Renal cortex interstitium (tissue), 11 donors: ENCODE results near the gene CMIP. TPM values are rescaled to one million over a fixed set of nuclear protein-coding genes. Genes with fewer than 3 reads are reported as not detected.
"Not testable (repeated sequence)": the region's sequence is repeated elsewhere in the genome, so short reads cannot be mapped to it uniquely, and the experiment has no call there.

ENCODE experiments used
- DNase-seq, 11 donors: peaks; one replicate each; pipeline ENCODE4 v3.0.0-alpha.2; 2013; ENCODE audit warnings: low read depth in 9 of 11, low spot score in 4 of 11; ENCODE audit errors: extremely low read depth in 1 of 11
- polyA plus RNA-seq, 3 donors: library from polyadenylated mRNA; unstranded; fragments of 120-200 nt; gene quantifications; one replicate each; pipeline ENCODE4 v1.2.1, GENCODE V29; 2013; ENCODE audit not compliant: insufficient read length in 3 of 3

CMIP gene
- polyA plus RNA-seq, 3 donors, result 41.0 to 55.1 (median 46.0) TPM

DNA sequence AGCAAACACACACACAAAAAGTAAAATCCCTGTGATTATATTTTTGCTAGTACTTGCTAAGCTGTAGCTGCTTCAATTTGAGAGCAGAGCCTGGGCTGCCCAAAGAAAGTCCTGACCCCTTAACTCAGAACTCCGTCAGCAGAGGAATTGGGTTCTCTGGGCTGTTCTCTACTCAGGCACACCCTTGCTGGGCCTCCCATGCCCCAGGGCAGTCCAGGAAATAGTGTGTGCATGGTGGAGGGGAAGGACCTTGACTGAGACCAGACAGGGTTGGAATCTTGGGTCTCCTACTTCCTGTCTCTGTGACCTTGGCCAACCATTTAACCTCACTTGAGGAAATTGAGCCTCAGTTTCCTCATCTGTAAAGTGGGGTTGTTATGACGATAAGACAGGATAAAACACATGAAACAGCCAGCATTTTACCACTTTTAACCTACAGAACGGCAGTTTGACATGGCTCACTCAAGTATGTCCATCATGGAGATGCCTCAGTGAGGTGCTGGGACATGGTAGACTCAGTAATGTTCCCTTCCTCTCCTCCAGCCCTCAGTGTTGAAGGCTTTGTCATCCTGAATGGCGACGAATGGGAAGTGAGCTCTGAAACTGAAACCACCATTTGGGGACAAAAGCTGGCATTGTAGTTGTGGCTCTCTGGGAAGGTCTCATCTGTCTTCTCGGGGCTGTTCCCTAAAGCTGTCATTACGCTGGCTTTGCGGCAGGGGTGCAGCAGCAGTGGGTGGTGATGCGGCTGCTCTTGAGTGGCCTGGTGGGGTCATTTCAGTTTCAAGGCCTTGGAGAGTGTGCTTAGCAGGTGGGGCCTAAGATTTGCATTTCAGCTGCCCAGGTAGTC lies 74.9 kb downstream of the CMIP start:
- DNase-seq, result no peak

DNA sequence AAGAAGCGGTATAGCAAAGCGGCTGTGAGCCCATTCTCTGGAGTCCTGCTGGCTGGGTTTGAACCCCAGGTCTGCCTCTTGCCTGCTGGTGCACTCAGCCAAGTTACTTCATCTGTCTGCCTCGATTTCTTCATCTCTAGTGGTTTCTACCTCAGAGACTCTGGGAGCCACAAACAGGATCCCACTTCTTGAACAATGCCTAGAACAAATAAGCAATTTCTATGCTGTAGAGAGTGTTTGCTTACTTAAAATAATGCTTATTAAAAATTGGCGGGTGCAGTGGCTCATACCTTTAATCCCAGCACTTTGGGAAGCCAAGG lies 75.5 kb downstream of the CMIP start:
- DNase-seq, result no peak

DNA sequence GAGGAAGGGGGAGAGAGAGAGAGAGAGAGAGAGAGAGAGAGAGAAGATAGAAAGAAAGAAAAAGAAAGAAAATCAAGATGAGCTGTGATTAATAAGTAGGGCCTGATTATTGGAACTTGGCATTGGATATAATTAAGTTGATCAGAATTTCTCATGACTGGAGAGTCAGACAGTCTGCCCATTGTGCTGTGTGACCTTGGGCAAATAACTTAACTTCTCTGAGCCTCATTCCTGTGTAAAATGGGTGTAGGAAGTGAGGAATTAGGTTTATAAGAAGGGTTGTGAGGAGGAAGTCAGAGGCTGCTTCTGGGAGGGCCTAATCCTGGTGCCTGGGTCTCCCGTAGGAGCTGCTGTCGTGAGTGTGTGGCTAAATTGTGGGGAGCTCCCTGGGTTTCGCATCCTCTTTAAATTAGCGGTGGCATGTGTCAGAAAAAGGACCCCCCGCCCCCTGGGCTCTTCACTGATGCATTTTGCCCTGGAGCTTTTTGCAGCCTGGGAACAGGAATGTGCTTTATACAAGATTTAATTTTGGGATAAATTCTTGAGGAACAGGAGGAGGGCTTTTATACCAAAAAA lies 76.0 kb downstream of the CMIP start:
- no peak for DNase-seq

DNA sequence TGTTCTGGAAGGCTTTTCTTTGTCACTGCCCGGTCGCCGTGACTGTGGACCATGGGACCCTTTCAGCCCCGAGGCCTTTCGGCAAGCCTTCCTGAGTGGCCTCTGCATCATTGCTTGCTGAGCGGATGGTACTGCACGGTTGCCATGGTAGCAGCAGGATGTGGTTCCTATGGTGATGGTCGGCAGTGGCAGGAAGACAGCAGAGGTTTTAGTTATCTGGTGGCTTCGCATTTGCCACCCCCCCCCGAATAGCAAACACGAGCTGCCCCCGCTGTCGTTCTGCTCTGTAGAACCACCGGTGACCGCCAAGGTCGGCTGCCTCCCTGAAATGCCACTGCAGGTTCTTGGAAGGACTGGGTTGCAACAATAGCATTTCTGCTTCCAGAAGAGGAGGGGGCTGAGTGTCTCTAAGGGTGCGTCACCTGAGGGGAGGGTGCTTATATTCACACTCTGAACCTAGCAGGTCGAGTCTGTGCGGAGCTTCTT lies 76.6 kb downstream of the CMIP start:
- peak in 6 of 11 donors; percentile 39 to 59 (median 45) for DNase-seq

DNA sequence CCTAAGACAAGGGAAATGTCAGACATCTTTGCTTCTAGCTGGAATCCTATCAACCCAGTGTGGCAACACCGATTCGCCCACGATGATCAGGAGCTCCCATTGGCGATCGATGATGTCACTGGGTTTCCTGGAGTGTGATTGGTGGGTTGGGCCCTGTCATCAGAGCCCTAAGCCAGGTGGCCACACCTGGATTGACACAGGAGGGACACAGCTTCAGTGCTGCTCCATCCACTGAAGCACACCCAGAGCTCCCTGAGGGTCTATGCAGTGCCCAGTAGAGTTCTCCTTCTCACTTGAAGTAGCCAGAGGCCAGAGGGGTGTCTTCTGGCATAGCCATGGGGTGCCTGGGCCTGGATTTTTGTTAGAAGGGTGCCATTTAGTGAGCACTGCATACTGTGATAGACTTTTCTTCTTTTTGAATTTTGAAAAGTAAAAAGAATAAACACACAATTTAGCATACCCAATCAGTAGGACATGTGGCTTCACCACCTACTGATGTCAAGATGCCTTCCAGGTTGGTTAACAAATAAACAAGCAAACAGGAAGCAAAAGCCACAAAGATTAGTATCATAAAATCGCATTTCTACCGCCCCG lies 77.6 kb downstream of the CMIP start:
- DNase-seq, result no peak

DNA sequence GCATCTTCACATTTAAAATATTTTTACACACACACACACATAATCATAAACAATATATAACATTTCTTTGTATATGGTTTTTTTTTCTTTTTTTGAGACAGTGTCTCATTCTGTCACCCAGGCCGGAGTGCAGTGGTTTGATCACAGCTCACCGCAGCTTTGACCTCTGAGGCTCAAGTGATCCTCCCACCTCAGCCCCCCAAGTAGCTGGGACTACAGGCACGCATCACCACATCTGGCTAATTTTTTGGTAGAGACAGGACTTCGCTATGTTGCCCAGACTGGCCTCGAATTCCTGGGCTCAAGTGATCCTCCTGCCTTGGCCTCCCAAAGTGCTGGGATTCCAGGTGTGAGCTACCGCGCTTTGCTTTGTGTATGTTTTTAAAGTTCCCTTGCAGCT lies 78.2 kb downstream of the CMIP start:
- not testable (repeated sequence) for DNase-seq

DNA sequence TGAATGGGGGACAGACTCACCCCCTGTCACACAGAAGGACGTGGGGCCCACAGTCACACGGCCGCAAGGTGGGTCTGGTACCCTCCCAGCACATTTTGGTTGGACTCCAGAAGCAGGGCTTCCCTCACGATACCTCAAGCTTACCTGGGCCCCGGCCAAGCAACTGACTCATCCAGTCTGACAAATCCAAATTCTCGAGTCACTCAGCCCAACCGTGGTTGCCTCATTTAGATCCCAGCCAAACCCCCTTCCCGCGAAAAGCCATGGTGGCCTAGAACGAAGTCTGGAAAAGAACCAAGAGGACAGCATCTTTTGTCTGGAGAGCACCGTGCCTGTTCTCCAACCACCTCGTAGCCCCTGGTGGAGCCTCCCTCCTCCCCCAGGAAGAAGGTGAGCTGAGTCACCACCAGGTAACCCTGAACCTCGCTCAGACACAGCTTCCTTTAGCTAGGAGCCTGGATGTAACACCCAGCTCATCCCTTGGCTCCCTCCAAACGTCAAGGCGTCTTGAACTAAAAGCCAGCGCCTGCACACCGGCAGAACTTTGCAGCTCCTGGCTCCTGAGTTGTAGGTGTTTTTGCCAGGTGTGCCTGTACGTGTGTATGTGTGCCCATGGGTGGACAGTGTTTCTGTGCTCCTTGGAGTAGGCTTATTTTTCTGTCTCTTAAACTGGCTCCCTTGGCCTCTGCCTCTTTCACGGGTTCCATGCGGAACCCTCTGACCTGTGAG lies 78.9 kb downstream of the CMIP start:
- DNase-seq, result no peak

DNA sequence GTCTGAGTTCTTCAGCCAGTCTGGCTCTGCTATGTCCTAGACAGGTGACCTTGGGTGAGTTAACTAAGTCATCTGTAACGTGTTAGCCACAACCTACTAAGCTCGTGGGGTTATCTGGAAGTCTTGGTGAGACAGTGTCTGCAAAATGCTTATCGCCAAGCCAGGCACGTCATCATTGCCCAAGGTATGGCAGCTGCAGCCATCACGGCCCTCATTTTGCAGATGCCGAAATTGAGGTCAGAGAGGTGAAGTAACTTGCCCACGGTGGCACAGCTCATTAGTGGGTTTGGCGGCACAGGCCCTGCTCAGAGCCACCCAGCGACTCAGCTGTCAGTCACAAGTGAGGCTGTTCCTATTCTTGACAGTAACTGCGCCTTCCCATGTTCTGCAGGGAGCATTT lies 79.8 kb downstream of the CMIP start:
- DNase-seq, result no peak

DNA sequence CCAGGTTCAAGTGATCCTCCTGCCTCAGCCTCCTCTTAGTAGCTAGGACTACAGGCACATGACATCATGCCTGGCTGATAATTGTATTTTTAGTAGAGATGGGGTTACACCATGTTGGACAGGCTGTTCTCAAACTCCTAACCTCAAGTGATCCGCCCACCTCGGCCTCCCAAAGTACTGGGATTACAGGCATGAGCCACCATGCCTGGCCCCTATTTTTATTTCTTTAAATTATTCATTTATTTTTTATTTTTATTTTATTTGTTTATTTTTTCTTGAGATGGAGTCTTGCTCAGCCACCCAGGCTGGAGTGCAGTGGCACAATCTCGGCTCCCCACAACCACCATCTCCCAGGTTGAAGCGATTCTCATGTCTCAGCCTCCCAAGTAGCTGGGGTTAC lies 80.3 kb downstream of the CMIP start:
- not testable (repeated sequence) for DNase-seq

DNA sequence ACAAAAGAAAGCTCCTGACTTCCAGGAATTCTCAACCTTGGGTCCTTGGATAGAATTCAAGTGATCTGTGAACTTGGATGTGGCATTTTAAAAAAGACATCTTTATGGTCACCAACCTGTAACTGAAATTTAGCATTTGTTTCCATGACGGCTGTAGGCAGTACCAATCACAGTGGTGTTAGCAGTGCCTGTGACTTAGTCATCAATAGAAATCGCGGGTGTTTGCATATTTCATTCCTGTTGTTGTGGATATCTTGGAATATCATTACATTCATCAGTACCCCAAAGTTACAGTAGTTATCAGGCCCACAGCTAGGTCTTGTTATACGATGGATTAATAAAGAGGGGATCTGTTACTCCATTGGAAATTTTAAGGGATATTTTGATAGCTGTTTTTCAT lies 81.6 kb downstream of the CMIP start:
- DNase-seq, result no peak

DNA sequence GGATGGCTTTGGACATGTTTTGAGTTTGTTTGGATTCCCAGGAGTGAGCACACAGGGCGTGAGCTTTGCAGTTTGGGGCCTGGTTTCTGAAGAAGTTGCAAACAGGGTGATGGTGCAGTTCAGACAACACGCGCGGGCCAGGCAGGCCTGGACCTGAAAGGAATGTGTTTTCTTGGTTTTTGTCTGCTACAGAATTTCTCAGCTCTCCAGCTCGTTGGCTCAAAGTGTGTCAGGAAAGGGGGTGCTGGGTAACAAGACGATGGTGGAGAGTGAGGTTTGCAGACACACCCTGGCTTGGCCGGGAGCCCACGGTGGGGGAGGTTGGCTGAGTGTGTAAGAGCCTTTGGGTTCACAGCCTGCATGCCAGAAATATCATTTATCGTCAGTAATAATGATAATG lies 82.3 kb downstream of the CMIP start:
- DNase-seq, result no peak

DNA sequence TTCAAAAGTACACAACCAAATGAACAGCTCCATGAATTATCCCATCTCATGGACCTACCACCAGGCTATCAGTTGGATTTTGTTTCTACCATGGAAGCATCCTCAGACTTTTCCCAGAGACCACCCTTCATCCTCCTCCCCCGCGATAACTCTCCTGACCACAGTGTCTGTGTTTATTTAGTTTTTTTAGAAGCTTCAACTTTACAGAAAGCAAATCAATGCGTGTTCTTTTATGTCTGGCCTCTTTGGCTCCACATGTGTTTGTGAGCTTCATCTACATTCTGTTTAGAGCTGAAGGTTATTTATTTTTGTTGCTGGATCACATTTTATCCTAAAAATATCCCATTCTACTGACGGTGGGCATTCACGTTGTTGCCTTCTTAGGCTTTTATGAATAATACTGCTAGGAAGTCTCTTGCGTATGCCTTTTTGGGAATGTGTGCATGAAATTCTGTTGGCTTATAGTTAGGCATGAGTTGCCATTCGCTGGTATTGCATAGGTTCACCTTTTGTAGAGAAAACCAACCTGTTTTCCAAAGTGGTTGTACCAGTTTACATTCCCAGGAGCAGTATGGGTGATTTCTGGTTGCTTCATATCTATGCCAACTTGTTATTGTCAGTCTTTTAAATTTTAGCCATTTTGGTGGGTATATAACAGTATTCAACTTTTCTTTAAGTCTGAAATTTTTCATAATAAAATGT lies 83.0 kb downstream of the CMIP start:
- no peak for DNase-seq

DNA sequence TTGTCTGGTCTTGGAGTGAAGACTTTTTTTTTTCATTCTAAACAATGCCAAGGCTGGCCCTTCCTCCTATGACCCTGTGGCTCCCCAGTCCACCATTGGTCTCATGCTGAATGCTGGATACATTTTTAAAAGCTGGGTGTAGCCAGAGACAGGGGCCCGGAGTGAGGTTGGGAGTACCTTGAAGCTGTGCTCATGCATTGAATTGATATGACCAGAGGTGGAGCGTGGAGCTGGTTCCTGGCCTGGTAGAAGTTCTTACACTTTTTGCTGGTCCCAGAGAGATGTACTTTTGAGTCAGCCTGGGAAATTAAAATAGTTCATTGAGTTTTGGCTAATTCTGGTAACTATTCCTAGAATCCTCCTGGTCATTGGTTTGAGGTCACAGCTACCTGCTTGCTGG lies 83.6 kb downstream of the CMIP start:
- DNase-seq, result no peak

DNA sequence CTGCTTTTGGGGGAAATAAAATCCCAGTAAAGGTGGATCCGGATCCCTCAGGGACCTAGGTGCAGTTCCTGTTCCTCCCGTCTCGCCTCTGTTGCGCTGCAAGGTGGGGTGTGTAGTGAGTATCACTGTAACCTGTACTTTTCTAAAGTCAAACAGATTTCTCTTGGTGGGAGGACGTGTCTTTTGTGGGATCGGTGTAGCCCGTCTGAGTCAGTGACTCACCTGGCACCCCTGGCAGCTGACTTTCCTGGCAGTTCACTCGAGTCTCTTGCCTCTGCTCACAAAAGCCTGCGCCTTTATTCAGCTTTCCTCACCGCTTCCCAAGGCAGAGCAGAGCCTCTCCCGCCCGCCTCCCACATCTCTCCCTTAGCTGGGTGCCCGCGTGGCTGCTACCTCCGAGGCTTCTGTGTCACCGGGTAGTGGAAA lies 85.7 kb downstream of the CMIP start:
- no peak for DNase-seq

DNA sequence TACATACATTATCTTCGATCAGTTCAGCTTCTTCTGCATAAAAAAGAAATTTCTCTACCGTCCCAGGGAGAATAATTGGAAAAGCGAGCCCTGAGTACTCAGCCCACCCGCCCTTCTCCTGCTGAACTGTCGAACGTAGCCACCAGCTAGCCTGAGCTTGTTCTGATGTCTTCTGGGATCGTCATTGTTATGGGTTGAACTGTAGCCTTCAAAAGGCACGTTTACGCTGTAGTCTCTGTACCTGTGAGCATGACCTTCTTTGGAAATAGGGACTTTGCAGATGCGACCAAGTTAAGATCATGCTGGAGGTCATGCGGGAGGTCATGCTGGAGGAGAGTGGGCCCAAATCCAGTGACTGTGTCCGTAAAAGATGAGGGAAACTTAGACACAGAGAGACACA lies 86.2 kb downstream of the CMIP start:
- DNase-seq, result no peak

DNA sequence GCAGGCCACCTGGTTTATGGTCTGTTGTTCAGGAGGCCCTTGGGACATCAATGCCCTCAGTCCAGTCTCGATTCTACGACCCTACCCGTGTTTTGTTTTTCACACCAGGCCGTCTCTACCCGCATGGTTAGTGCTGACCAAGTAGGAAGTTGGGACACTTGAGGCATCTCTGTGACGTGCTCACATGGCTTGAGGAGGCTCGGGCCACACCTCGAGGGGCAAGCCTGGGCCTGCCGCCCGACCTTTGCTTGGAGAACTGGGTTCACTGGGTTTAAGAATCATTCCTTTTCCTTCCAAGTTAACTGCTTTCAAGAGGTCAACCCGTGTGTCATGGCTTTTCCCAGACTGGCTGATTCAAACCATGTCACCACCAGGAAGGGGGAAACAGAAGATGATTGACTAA lies 86.8 kb downstream of the CMIP start:
- no peak for DNase-seq

DNA sequence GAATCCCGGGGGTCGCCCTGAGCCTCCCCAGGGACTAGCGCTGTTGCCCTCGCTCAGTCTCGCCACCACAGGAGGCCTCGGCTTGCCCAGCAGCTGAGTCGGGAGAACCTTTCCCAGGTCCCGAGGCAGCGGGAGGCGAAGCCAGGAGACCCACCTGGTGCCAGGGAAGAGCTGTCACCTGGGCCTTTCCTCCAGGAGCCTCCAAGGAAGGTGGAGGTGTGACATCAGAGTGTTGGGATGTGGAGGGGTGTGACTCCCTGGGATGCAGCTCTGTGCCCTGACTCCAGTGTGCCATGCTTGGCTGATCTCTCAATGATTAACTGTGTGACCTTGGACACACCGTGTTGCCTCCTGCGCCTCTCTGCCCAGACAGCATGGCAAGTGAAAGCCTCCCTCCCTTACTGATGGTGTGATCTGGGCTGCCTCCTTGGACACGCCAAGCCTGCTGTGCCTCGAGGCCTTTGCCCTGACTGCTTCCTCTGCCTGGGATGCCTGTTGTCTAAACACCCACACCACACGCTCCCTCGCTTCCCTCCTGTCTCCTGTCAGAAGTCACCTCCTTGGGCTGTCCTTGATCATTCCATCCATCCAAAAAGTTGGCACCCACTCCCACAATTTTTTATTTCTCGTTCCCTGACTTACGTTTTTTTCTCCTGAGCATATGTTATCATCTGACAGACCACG lies 88.0 kb downstream of the CMIP start:
- DNase-seq, result peak in 10 of 11 donors; percentile 55 to 88 (median 70)

DNA sequence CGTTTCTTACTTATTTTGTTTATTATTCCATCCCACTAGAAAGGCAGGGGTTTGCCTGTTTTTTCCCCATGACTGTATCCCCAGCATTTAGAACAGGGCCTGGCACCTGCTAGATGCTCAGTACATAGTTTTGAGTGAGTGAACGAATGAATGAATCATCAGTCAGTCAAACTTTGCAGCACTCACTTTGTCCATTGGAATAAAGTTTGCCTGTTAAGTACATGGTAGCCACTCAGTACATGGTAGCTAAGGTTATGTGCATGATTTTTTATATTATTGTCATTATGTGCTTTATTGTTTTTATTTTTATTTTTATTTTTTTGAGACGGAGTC lies 88.5 kb downstream of the CMIP start:
- DNase-seq, result no peak
